Activated CD8-positive, alpha-beta T cell treated with anti-CD3 and anti-CD28 coated beads for 36 hours (primary cell): ENCODE data around the gene AMTN. TPM values are rescaled to one million over a fixed set of nuclear protein-coding genes. Genes with fewer than 3 reads are reported as not detected.

ENCODE experiments used
- total RNA-seq, 2 experiments: library from RNA; stranded (reverse); gene quantifications; one replicate each; pipeline ENCODE4 v1.2.3, GENCODE V29; 2021

Gene AMTN
- total RNA-seq, 2 experiments from 2014 or later: not detected

Other genes starting within 250 kb of the AMTN start
- not detected for gene CABS1, start 183.6 kb upstream of the AMTN start, total RNA-seq
- not detected for gene SMR3A, start 157.8 kb upstream of the AMTN start, total RNA-seq
- gene SMR3B, start 135.4 kb upstream of the AMTN start, total RNA-seq: not detected
- gene OPRPN, start 120.6 kb upstream of the AMTN start, total RNA-seq: not detected
- not detected for gene MUC7, start 46.4 kb upstream of the AMTN start, total RNA-seq
- not detected for gene AMBN, start 73.7 kb downstream of the AMTN start, total RNA-seq
- not detected for gene ENAM, start 110.2 kb downstream of the AMTN start, total RNA-seq
- gene JCHAIN, start 147.9 kb downstream of the AMTN start, total RNA-seq: not detected
- 10 to 100 TPM; 31.0 to 33.5 TPM for gene UTP3, start 170.0 kb downstream of the AMTN start, total RNA-seq
- gene RUFY3, start 203.4 kb downstream of the AMTN start, total RNA-seq: 10 to 100 TPM; 13.6 to 17.5 TPM